Mesodermal cell (in vitro differentiated cells): ENCODE results near the gene LRRC28.

Experiments used
- H3K27ac ChIP-seq: 2 replicates; pipeline ENCODE4 v1.7.0; 2013; ENCODE audit warnings: mild to moderate bottlenecking, low read depth, low read length, moderate library complexity; ENCODE audit not compliant: severe bottlenecking
- H3K36me3 ChIP-seq: 2 replicates; pipeline ENCODE4 v1.7.1; 2013; ENCODE audit warnings: mild to moderate bottlenecking, low read length, moderate library complexity; ENCODE audit not compliant: control insufficient read depth, insufficient read depth
- H3K4me1 ChIP-seq: one replicate; pipeline ENCODE4 v1.7.1; 2013; ENCODE audit warnings: mild to moderate bottlenecking, low read length; ENCODE audit not compliant: insufficient read depth, control insufficient read depth, poor library complexity, severe bottlenecking
- H3K4me3 ChIP-seq: 2 replicates; pipeline ENCODE4 v1.7.0; 2013; ENCODE audit warnings: low read length, control low read depth, mild to moderate bottlenecking; ENCODE audit not compliant: insufficient read depth, poor library complexity, severe bottlenecking; ENCODE audit errors: extremely low read depth
- H3K9me3 ChIP-seq: 2 replicates; pipeline ENCODE4 v1.7.1; 2013; ENCODE audit warnings: mild to moderate bottlenecking, low read length, moderate library complexity; ENCODE audit not compliant: control insufficient read depth
- WGBS, 2 experiments: methylation state at CpG; one replicate each; pipeline ENCODE4 v1.1.5; 2013; ENCODE audit warnings: missing lambda C conversion rate in 2 of 2; ENCODE audit not compliant: insufficient coverage in 2 of 2; 5-methylcytosine and 5-hydroxymethylcytosine counted together

Gene LRRC28

DNA sequence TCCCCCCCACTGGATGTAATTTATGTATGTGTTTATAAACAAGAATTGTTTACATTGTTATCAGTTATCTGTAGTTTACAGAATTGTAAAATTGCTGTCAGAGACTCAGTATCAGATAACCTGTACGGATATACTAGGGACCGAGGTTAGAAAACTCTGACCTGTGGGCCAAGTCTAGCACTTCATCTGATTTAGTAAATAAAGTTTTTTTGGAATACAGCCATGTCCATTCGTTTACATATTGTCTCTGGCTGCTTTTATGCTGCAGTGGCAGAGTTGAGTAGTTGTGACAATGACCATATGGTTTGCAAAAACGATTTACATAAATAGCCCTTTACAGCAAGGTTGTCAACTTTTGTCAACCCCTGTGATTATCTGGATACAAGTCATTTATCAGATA lies 52.6 kb downstream of the LRRC28 start:
- Histone ChIP-seq H3K27ac (no peak overlapping the region), H3K36me3 (no peaks in the 10 kb centered on the region), H3K9me3 (no peaks in the 10 kb centered on the region), H3K4me3 (no peak overlapping the region), H3K4me1 (peaks cover 5% of the 10 kb centered on the region)
- WGBS, 2 experiments = 94 to 100% methylated on average over 2 to 3 of the region's 4 CpGs

GRCh38 chr15:99305761-99306505 lies 54.7 kb downstream of the LRRC28 start:
- Histone ChIP-seq H3K9me3 (no peaks in the 10 kb centered on the region), H3K36me3 (no peaks in the 10 kb centered on the region), H3K4me1 (peaks cover 5% of the 10 kb centered on the region), H3K27ac (no peak overlapping the region), H3K4me3 (no peak overlapping the region)
- WGBS, 2 experiments = 38 to 48% methylated on average over 2 to 6 of the region's 8 CpGs

- H3K27ac ChIP-seq = no peak overlapping the region
- no peak overlapping the region for H3K4me3 ChIP-seq
- peaks cover 5% of the 10 kb centered on the region for H3K4me1 ChIP-seq
- no peaks in the 10 kb centered on the region for H3K9me3 ChIP-seq
- no peaks in the 10 kb centered on the region for H3K36me3 ChIP-seq
- 79 to 84% methylated on average over 5 to 7 of the region's 8 CpGs for WGBS, 2 experiments
These were observed 55.5 kb downstream of the LRRC28 start for GRCh38 chr15:99306694-99307338.

DNA sequence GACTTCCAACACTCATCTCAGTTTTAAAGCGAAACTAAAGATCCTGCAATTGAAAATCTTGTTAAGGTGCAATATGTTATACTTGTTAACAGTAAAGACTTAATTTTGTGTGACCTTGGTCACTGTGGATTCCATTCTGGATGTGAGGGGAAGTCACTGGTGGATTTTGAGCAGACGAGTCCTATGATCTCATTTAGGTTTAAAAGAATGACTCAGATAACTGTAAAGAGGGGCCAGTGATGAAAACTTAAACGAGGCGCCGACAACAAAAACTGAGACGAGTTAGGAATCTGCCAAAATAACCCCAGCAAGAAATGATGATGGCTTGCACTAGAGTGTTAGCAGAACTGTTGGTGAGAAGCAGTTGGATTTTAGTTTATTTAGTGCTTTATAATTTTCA lies 56.5 kb downstream of the LRRC28 start:
- H3K4me3 ChIP-seq = no peak overlapping the region
- peak overlapping the region; percentile 54 for H3K27ac ChIP-seq
- no peaks in the 10 kb centered on the region for H3K9me3 ChIP-seq
- peaks cover 5% of the 10 kb centered on the region for H3K4me1 ChIP-seq
- peaks cover 5% of the 10 kb centered on the region for H3K36me3 ChIP-seq
- 77 to 80% methylated on average over 5 of the region's 6 CpGs for WGBS, 2 experiments

GRCh38 chr15:99310745-99311144 lies 59.5 kb downstream of the LRRC28 start:
- Histone ChIP-seq H3K9me3 (peaks cover 3% of the 10 kb centered on the region), H3K4me3 (no peak overlapping the region), H3K4me1 (peaks cover 5% of the 10 kb centered on the region), H3K36me3 (peaks cover 5% of the 10 kb centered on the region), H3K27ac (no peak overlapping the region)
- WGBS, 2 experiments = 93 to 100% methylated on average over 2 to 4 of the region's 5 CpGs

GRCh38 chr15:99312228-99312627 lies 60.9 kb downstream of the LRRC28 start:
- peaks cover 3% of the 10 kb centered on the region for H3K9me3 ChIP-seq
- peaks cover 5% of the 10 kb centered on the region for H3K4me1 ChIP-seq
- H3K36me3 ChIP-seq = peaks cover 5% of the 10 kb centered on the region
- 100% methylated on average over 1 of the region's 2 CpGs; no CpG with 5 or more reads in 1 of the 2 experiments for WGBS, 2 experiments
- no peak overlapping the region for H3K27ac ChIP-seq
- H3K4me3 ChIP-seq = no peak overlapping the region

- WGBS, 2 experiments = no CpG with 5 or more reads among the region's 3 CpGs
- H3K9me3 ChIP-seq = peaks cover 3% of the 10 kb centered on the region
- peaks cover 5% of the 10 kb centered on the region for H3K36me3 ChIP-seq
- H3K4me3 ChIP-seq = no peak overlapping the region
- H3K27ac ChIP-seq = no peak overlapping the region
- peaks cover 2% of the 10 kb centered on the region for H3K4me1 ChIP-seq
These were observed 61.5 kb downstream of the LRRC28 start for GRCh38 chr15:99312794-99313193.

DNA sequence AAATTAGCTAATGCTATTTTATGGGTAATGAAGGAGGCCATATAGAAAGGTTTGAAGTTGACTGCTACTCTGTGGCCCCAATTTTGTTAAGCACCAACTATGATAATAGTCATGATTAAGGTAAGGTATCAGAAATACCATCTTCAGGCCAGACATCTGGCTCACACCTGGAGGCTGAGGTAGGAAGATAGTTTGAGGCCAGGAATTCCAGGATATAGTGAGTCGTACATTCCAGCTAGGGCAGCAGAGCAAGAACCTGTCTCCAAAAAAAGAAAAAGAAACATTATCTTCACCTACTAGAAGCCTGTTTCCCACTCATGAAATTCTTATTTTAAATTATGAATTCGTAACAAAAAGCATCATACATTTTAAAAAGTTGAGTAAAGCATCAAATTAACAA lies 64.4 kb downstream of the LRRC28 start:
- peaks cover 5% of the 10 kb centered on the region for H3K36me3 ChIP-seq
- H3K4me1 ChIP-seq = no peaks in the 10 kb centered on the region
- H3K4me3 ChIP-seq = no peak overlapping the region
- peaks cover 3% of the 10 kb centered on the region for H3K9me3 ChIP-seq
- H3K27ac ChIP-seq = no peak overlapping the region
- 100% methylated on average over 1 of the region's 2 CpGs; no CpG with 5 or more reads in 1 of the 2 experiments for WGBS, 2 experiments

DNA sequence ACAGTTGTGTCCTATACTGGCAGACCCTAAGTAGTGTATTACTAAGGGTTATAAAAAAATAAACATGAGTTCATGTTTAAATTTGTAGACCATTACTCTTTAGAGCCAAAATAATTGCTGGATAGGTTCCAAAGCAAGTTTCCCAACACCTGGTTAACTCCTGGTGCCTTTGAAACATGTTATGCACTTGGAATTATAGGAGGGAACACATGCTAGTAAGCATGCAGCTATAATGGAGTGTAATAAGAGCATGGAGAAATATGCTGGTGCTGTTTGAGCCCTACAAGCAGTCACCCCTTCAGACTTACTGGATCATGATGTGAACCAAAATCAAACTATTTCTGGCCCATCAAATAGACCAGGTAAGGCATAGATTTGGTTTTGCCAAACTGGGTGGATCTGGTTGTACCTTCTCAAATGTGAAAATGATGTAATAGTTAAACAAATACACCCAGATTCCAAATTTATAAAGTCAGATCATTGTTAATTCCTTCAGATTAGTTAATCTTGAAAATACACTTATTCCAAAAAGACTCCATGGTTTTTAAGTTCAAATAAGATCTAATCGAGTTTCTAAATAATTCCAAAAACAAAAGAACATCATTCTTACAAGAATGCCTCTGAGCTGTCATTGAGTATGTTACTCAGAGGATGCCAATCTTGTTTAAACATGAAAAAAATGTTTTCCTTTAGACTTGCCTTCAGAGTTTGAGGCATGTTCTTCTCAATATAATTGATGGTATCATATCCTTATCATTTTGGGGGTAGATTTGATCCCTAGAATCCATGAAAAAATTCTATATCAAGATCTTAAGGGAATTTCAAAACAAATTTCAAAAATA lies 69.3 kb downstream of the LRRC28 start:
- H3K27ac ChIP-seq = no peak overlapping the region
- 80% methylated on average over 1 of the region's 1 CpG; no CpG with 5 or more reads in 1 of the 2 experiments for WGBS, 2 experiments
- no peak overlapping the region for H3K4me3 ChIP-seq
- peaks cover 7% of the 10 kb centered on the region for H3K4me1 ChIP-seq
- H3K9me3 ChIP-seq = no peaks in the 10 kb centered on the region
- H3K36me3 ChIP-seq = no peaks in the 10 kb centered on the region

- no peak overlapping the region for H3K27ac ChIP-seq
These were observed 70.2 kb downstream of the LRRC28 start for GRCh38 chr15:99321468-99321867.

More at GRCh38 chr15:99321468-99321867, 70.2 kb downstream of the LRRC28 start:
- no peak overlapping the region for H3K4me3 ChIP-seq
- H3K9me3 ChIP-seq = no peaks in the 10 kb centered on the region
- H3K4me1 ChIP-seq = peaks cover 7% of the 10 kb centered on the region
- WGBS, 2 experiments = 100% methylated on average over 1 of the region's 1 CpG; no CpG with 5 or more reads in 1 of the 2 experiments
- H3K36me3 ChIP-seq = no peaks in the 10 kb centered on the region
